Measurements from ENCODE around the gene CSK.

The CSK gene

DNA sequence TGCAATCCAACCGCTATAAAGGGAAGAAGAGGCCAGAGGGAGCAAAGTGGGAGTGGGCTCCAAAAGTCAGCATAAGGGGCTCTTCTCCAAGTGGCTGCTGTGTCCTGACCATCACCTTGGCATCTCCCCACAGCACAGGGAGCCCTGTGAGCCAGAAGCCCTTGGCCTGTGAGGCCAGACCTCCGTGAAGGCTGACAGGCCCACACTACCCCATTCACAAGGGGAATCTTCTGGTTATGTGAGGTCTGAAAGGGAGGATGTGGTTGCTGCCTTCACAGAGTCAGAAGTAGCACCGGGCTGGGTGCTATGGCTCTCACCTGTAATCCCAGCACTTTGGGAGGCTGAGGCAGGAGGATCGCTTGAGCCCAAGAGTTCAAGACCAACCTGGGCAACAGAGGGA is 63.7 kb downstream of the CSK start:
- DNase-seq: no peak

DNA sequence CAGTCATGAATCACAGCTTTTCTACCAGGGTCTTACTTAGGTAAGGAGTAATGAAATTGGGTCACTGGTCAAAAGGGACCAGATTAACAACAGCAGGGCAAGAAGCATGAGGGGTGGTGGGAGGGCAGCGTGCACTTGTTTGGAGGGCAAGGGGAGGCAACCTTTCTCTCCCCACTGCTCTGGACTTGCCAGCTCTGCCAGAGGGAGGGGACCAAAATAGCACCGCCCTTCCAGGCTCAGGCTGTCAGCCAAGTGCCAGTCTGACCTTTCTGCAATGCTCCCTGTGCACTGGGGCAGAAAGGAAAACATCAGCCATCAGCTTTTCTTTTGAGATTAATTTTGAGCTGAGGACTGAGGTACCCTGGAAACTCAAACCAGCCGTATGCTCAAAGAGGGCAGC is 65.6 kb downstream of the CSK start:
- DNase-seq: no peak

DNA sequence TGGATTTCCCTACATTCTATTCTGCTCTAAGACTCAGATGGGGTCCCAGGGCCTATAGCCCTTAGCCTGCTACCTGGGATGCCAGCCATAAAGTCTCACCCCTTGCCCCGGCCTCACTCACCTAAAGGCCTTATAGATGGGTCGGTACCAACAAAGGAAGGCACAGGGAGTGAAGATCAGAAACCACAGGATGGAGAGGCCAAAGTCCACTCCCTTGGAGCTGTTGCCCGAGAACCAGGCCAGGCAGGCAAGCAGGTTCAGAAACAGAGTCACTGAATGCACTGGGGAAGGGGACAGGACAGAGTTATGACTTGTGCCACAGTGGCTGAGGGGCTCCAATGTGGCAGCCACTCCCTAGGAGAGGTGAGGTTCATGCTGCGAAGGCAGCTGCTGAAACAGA is 68.5 kb downstream of the CSK start:
- DNase-seq: no peak

DNA sequence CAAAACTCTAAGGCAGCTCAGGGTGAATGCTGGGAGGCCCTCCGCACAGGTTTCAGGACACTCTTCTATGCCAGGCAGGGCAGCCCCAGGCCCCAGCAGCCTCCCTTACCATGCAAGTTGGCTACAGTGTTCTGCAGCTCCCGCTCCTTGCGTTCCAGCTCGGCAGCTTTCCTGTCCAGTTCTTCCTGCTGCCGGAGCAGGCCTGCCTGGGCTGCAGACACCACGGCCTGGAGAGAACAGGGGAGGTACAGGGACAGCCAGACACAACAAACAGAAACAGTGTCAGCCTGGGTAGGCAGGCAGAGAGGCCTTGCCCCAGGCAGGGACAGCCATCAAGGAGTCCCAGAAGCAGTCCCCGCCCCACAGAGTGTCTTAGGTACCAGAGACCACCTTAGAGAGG is 70.1 kb downstream of the CSK start:
- DNase-seq: no peak

All from GF-D8 (cell line).